Measurements from ENCODE around the gene F7. TPM values are rescaled to one million over a fixed set of nuclear protein-coding genes. Genes with fewer than 3 reads are reported as not detected.

The F7 gene
- total RNA-seq, 4 donors from 2014 or later, result 0.20 to 1.2 TPM; not detected in 2

DNA sequence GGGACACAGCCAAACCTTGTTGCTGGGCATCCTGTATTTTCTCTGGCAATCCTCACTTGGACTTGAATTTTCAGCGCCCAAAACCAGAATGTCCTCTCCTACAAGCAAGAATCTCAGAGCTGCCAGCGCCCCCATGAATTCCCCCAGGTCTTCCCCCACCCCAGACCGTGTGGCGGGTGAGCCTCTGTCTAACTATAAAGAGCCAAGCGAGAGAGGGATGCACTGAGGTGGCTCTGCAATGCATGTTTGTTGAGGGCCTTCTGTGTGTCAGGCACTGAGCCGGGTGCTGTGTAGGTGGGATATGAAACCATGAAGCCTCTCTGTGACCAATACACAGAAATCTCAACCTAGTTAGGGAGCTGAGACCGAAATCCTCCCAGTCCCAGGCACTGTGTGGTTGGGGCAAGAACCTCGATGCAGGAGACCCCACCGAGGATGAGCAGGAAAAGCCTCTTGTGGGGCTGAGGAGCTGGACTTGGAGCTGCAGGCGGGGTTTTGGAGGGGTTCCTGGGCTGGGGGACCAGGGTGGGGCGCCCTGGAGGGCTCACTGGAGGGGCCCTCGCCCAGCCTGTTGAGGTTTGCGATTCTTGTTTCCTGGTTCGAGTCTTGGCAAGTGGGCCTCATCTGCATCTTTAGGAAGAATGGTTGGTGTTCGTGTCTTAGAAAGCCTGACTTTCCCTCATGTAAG lies 40.5 kb downstream of the F7 start:
- Histone ChIP-seq H3K9me3 (no peaks in the 10 kb centered on the region), H3K36me3 (no peaks in the 10 kb centered on the region), H3K27ac (no peak overlapping the region), H3K4me1 (no peaks in the 10 kb centered on the region), H3K4me3 (no peak overlapping the region), H3K27me3 (no peaks in the 10 kb centered on the region)
- no peak for DNase-seq
- TF ChIP-seq, protein P1, sequence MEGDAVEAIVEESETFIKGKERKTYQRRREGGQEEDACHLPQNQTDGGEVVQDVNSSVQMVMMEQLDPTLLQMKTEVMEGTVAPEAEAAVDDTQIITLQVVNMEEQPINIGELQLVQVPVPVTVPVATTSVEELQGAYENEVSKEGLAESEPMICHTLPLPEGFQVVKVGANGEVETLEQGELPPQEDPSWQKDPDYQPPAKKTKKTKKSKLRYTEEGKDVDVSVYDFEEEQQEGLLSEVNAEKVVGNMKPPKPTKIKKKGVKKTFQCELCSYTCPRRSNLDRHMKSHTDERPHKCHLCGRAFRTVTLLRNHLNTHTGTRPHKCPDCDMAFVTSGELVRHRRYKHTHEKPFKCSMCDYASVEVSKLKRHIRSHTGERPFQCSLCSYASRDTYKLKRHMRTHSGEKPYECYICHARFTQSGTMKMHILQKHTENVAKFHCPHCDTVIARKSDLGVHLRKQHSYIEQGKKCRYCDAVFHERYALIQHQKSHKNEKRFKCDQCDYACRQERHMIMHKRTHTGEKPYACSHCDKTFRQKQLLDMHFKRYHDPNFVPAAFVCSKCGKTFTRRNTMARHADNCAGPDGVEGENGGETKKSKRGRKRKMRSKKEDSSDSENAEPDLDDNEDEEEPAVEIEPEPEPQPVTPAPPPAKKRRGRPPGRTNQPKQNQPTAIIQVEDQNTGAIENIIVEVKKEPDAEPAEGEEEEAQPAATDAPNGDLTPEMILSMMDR (IDR thresholded peaks at IDR 0.05 in 4 of 5, conservative IDR thresholded peaks at IDR 0.05 in 1 of 5), result no peak
- no peak for TF ChIP-seq POLR2A (IDR thresholded peaks at IDR 0.05)
- intact Hi-C loops (cut with DNase I; ENCODE audit: low total_unique reads) (no loop called here), in situ Hi-C loops (cut with MboI; ENCODE audit: low sequenced_read_pairs in 4 of 4) (no loop called here)
- ATAC-seq, result no peak

DNA sequence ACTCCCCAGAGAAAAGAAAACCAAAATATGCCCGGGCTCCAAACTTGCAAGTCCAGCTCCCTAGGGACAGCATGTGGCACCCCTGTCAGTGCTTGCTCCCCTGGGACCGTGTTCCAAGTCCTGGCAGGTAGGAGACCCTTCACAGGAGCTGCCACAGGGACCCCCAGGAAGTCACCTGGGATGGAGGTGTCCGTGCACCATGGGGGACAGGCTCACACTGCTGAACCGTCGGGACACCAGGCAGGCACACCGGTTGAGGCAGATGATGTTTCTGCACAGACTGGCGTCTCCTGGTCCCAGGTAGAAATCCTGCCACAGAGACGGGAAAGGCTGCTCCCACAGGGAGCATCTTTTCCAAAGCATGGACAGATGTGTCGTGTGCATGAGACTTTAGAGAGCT lies 41.2 kb downstream of the F7 start:
- intact Hi-C loops (cut with DNase I; ENCODE audit: low total_unique reads) (no loop called here), in situ Hi-C loops (cut with MboI; ENCODE audit: low sequenced_read_pairs in 4 of 4) (no loop called here)
- TF ChIP-seq POLR2A (IDR thresholded peaks at IDR 0.05), result no peak
- TF ChIP-seq, protein P1 (IDR thresholded peaks at IDR 0.05 in 4 of 5, conservative IDR thresholded peaks at IDR 0.05 in 1 of 5), result no peak
- no peak overlapping the region for H3K27ac ChIP-seq
- H3K4me3 ChIP-seq, result no peak overlapping the region
- H3K27me3 ChIP-seq, result no peaks in the 10 kb centered on the region
- H3K36me3 ChIP-seq, result no peaks in the 10 kb centered on the region
- DNase-seq (no peak), ATAC-seq (no peak)
- no peaks in the 10 kb centered on the region for H3K4me1 ChIP-seq
- no peaks in the 10 kb centered on the region for H3K9me3 ChIP-seq

- no peaks in the 10 kb centered on the region for H3K36me3 ChIP-seq
- H3K27ac ChIP-seq, result no peak overlapping the region
- ATAC-seq (no peak), DNase-seq (no peak)
- in situ Hi-C loops (cut with MboI; ENCODE audit: low sequenced_read_pairs in 4 of 4) (no loop called here), intact Hi-C loops (cut with DNase I; ENCODE audit: low total_unique reads) (no loop called here)
- no peaks in the 10 kb centered on the region for H3K27me3 ChIP-seq
- peaks cover 0 to 2% of the 10 kb centered on the region in 2 donors for H3K4me1 ChIP-seq
- no peak overlapping the region for H3K4me3 ChIP-seq
- no peaks in the 10 kb centered on the region for H3K9me3 ChIP-seq
- TF ChIP-seq, protein P1 (IDR thresholded peaks at IDR 0.05 in 4 of 5, conservative IDR thresholded peaks at IDR 0.05 in 1 of 5), result no peak
- no peak for TF ChIP-seq POLR2A (IDR thresholded peaks at IDR 0.05)
Observed at GRCh38 chr13:113147206-113147605, 41.6 kb downstream of the F7 start.

- no peaks in the 10 kb centered on the region for H3K9me3 ChIP-seq
- DNase-seq, result no peak
- H3K27ac ChIP-seq, result no peak overlapping the region
- in situ Hi-C loops (cut with MboI; ENCODE audit: low sequenced_read_pairs in 4 of 4) (no loop called here), intact Hi-C loops (cut with DNase I; ENCODE audit: low total_unique reads) (no loop called here)
- no peak for ATAC-seq
- H3K4me1 ChIP-seq, result peaks cover 9 to 10% of the 10 kb centered on the region in 2 donors
- no peaks in the 10 kb centered on the region for H3K36me3 ChIP-seq
- no peak overlapping the region for H3K4me3 ChIP-seq
- no peaks in the 10 kb centered on the region for H3K27me3 ChIP-seq
- TF ChIP-seq, protein P1 (IDR thresholded peaks at IDR 0.05 in 4 of 5, conservative IDR thresholded peaks at IDR 0.05 in 1 of 5), result no peak
- TF ChIP-seq POLR2A (IDR thresholded peaks at IDR 0.05), result no peak
Observed at GRCh38 chr13:113148407-113148806, 42.8 kb downstream of the F7 start.
